Mucosa of descending colon (tissue), 3 donors: ENCODE measurements around the gene IL36RN. TPM values are rescaled to one million over a fixed set of nuclear protein-coding genes. Genes with fewer than 3 reads are reported as not detected.
"Not testable (repeated sequence)": the region's sequence is repeated elsewhere in the genome, so short reads cannot be mapped to it uniquely, and the experiment has no call there.

Source experiments
- ATAC-seq: fragments of 200-7000 bp; cut with Tn5 transposase; one replicate; pipeline ENCODE4 v1.9.1; 2020; ENCODE audit warnings: mild to moderate bottlenecking, moderate library complexity
- DNase-seq, 3 donors: peaks; one replicate each; pipeline ENCODE4 v3.0.0-alpha.2; 2020
- H3K36me3 ChIP-seq: fragments of 200-600 bp; one replicate; pipeline ENCODE4 v1.8.0; 2021; ENCODE audit warnings: low read depth, mild to moderate bottlenecking
- H3K4me1 ChIP-seq: fragments of 200-600 bp; one replicate; pipeline ENCODE4 v1.8.0; 2021; ENCODE audit warnings: low read depth, mild to moderate bottlenecking
- H3K4me3 ChIP-seq: fragments of 200-600 bp; one replicate; pipeline ENCODE4 v1.8.0; 2021; ENCODE audit warnings: mild to moderate bottlenecking
- H3K9me3 ChIP-seq: fragments of 200-600 bp; one replicate; pipeline ENCODE4 v1.8.0; 2021; ENCODE audit warnings: mild to moderate bottlenecking
- intact Hi-C, 2 donors: fragments of 100-400 bp; cut with DNase I in 1 of 2; cut with micrococcal nuclease in 1 of 2; formaldehyde crosslinking; loops; one replicate each; pipeline versions ENCODE4 v1.11.0 to v1.11.1; 2022; cut with DNase I, micrococcal nuclease
- total RNA-seq, 3 donors: library from RNA; stranded (reverse); fragmentation: NEBNext Ultra II Directional in 2 of 3; extraction: Animal tissue kit (Norgen Biotek cat#: 25700) in 2 of 3; gene quantifications; one replicate each; pipeline versions ENCODE4 v1.2.1 to v1.2.4, GENCODE V29; 2021 to 2023
- TF ChIP-seq, protein P1 (sequence below): fragments of 200-600 bp; IDR thresholded peaks from one replicate; pipeline ENCODE4 v1.8.0; 2022; ENCODE audit warnings: antibody characterized with exemption, mild to moderate bottlenecking
- donor health status: DM: no; HTN: no; CAD: no; lungs with moderate emphysema.
- donor health status: DM: no; HTN: no; CAD: no.
- donor health status: DM: no; HTN: yes; CAD: no.

Gene IL36RN
- total RNA-seq, 3 donors from 2014 or later = not detected

DNA sequence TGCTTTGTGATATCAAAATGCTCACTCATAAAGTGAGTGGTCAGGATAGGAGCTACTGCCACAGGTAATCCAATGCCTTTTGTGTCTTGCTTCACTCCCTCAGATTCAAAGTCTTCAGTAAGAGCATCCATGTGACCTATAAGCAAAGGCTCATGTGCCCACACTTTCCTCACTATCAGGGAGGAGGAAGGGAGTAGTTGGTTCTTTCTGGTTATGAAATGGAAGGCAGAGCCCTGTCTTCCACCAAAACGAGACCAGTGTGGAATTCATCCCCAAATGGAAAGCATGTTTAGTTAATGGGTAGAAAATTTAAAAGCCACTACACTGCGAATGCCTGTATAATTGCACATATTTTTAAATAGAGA is 34.6 kb downstream of the IL36RN start:
- peaks cover 3% of the 10 kb centered on the region for H3K9me3 ChIP-seq
- intact Hi-C loops = no loop called here
- DNase-seq (no peak), ATAC-seq (no peak)
- H3K4me1 ChIP-seq = no peaks in the 10 kb centered on the region
- no peaks in the 10 kb centered on the region for H3K36me3 ChIP-seq
- TF ChIP-seq, protein P1, sequence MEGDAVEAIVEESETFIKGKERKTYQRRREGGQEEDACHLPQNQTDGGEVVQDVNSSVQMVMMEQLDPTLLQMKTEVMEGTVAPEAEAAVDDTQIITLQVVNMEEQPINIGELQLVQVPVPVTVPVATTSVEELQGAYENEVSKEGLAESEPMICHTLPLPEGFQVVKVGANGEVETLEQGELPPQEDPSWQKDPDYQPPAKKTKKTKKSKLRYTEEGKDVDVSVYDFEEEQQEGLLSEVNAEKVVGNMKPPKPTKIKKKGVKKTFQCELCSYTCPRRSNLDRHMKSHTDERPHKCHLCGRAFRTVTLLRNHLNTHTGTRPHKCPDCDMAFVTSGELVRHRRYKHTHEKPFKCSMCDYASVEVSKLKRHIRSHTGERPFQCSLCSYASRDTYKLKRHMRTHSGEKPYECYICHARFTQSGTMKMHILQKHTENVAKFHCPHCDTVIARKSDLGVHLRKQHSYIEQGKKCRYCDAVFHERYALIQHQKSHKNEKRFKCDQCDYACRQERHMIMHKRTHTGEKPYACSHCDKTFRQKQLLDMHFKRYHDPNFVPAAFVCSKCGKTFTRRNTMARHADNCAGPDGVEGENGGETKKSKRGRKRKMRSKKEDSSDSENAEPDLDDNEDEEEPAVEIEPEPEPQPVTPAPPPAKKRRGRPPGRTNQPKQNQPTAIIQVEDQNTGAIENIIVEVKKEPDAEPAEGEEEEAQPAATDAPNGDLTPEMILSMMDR = no peak
- no peak overlapping the region for H3K4me3 ChIP-seq

DNA sequence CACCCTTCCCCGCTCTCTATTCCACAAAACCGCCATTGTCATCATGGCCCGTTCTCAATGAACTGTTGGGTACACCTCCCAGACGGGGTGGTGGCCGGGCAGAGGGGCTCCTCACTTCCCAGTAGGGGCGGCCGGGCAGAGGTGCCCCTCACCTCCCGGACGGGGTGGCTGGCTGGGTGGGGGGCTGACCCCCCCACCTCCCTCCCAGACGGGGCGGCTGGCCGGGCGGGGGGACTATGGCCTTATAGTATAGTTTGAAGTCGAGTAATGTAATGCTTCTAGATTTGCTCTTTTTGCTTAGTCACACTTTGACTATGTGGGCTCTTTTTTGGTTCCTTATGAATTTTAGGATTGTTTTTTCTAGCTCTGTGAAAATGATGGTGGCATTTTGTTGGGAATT is 37.3 kb downstream of the IL36RN start:
- H3K36me3 ChIP-seq, ATAC-seq, H3K4me1 ChIP-seq, intact Hi-C loops, H3K4me3 ChIP-seq, H3K9me3 ChIP-seq, DNase-seq: not testable (repeated sequence)

DNA sequence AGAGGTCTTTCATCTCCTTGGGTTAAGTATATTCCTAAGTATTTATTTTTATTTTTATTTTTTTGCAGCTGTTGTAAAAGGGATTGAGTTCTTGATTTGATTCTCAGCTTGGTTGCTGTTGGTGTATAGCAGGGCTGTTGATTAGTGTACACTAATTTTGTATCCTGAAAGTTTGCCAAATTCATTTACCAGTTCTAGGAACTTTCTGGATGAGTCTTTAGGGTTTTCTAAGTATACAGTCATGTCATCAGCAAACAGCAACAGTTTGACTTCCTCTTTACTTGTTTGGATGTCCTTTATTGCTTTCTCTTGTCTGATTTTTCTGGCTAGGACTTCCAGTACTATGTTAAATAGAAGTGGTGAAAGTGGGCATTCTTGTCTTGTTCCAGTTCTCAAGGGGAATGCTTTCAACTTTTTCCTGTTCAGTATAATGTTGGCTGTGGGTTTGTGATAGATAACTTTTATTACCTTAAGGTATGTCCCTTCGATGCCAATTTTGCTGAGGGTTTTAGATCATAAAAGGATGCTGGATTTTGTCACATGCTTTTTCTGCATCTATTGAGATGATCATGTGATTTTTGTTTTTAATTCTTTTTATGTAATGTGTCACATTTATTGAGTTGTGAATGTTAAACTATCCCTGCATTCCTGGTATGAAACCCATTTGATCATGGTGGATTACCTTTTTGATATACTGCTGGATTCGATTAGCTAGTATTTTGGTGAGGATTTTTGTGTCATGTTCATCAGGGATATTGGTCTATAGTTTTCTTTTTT is 38.0 kb downstream of the IL36RN start:
- H3K4me1 ChIP-seq, H3K9me3 ChIP-seq, H3K36me3 ChIP-seq, ATAC-seq, intact Hi-C loops, H3K4me3 ChIP-seq, DNase-seq: not testable (repeated sequence)

DNA sequence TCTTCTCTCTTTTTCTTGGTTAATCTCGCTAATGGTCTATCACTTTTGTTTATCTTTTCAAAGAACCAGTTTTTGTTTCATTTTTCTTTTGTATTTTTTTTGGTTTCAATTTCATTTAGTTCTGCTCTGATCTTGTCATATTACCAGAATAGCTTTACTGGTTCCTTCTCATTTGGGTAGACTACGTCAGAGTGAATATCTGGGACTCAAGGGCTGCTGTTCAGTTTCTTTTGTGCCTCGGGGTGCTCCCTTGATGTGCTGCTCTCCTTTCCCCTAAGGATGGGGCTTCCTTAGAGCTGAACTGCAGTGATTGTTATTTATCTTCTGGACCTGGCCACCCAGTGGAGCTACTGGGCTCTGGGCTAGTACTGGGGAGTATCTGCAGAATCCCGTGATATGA is 39.0 kb downstream of the IL36RN start:
- no peak for ATAC-seq
- intact Hi-C loops = no loop called here
- no peak for DNase-seq
- Histone ChIP-seq H3K9me3 (peaks cover 3% of the 10 kb centered on the region), H3K4me3 (no peak overlapping the region), H3K36me3 (no peaks in the 10 kb centered on the region), H3K4me1 (no peaks in the 10 kb centered on the region)
- TF ChIP-seq, protein P1 = no peak

DNA sequence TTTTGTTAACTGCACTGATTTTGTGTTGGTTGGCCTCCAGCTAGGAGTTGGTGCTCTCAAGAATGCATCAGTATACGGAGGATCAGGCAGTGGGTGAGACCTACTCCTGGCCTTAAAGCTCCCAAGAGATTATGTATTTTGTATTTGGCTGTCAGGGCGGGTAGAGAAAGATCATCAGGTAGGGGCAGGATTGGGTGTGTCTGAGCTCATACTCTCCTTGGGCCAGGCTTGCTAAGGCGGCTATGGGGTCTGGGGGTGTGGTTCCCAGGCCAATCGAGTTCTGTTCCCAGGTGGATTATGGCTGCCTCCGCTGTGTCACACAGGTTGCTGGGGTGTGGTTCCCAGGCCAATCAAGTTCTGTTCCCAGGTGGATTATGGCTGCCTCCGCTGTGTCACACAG is 39.5 kb downstream of the IL36RN start:
- DNase-seq = no peak
- H3K4me3 ChIP-seq = no peak overlapping the region
- H3K9me3 ChIP-seq = peaks cover 3% of the 10 kb centered on the region
- no peaks in the 10 kb centered on the region for H3K36me3 ChIP-seq
- no peaks in the 10 kb centered on the region for H3K4me1 ChIP-seq
- intact Hi-C loops = no loop called here
- ATAC-seq = no peak
- TF ChIP-seq, protein P1 = no peak

DNA sequence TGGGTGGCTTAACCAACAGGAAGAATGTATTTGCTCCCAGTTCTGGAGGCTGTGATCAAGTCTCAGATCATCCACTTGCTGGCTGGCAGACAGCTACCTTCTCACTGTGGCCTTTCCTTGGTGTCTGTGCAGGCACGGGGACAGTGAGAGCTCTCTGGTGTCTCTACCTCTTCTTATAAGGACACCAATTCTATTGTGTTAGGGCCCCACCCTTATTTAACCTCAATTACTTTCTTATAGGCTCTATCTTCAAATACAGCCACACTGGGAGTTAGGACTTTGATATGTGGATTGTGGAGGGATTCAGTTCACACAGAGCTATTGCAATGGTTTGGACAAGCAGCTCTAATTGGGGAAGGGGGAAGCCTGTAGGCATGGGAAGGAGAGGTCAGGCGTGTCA is 43.1 kb downstream of the IL36RN start:
- TF ChIP-seq, protein P1 = no peak
- no peak for ATAC-seq
- H3K4me3 ChIP-seq = no peak overlapping the region

DNA sequence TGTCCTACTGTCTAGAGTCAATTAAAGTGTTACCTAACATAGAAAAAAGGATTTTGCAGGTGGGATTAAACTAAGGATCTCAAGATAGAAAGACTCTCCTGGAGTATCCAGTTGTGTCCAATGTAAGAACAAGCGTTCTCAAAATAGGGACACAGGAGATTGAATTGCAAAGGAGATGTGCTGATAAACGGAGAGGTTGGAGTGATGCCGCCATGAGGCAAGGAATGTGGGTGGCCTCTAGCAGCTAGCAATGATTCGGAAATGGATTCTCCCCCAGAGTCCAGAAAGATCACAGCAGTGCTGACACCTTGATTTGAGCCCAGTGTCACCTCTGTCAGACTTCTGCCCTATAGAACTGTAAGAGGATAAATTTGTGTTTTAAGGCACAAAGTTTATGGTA is 44.3 kb downstream of the IL36RN start:
- no peak for ATAC-seq

More for the DNA sequence above, 43.1 kb downstream of the IL36RN start:
- Histone ChIP-seq H3K4me1 (no peaks in the 10 kb centered on the region), H3K36me3 (no peaks in the 10 kb centered on the region), H3K9me3 (no peaks in the 10 kb centered on the region)
- no peak for DNase-seq
- intact Hi-C loops = no loop called here

More for the DNA sequence above, 44.3 kb downstream of the IL36RN start:
- DNase-seq = no peak
- TF ChIP-seq, protein P1 = no peak
- intact Hi-C loops = no loop called here
- Histone ChIP-seq H3K4me3 (no peak overlapping the region), H3K36me3 (no peaks in the 10 kb centered on the region), H3K4me1 (no peaks in the 10 kb centered on the region), H3K9me3 (no peaks in the 10 kb centered on the region)
